Measurements from ENCODE around the gene RGS11.

DNA sequence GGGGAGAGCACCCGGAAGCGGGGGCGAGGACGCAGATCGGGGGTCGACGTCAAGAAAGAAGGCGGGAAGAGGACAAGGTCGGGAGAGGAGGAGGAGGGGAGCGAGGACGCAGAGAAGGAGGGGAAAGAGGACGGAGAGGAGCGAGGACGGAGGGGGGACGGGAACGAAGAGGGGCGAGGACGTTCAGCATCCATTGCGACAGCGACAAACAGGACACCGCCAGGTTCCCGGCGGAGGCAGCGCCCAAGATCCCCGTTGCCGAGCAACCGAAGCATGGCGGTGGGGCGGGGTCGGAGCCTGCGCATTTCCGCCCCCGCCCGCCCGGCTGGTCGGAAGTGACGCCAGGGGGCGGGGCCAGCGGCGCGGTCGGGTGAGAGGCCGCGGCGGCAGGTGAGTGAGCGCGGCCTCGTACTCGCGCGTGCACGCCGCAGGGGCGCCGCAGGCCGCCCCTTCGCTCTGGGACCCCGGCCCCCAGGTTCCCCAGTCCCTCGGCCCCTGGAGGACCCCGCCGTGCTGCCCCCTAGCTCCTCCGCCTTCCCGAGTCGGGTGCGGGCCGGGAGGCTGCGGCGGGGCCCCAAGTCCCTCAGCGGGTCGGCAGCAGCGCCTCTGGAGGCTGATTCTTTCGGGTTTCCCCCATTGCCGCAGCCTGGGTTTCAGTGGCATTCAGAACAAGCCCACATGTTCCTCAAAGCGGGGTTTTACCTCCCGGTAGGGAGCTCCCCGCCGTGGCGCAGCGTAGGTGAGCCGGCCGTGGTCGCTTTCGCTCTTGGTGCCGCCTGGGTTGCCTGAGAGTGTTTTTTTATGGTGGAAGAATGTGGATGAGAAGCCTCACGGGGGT is 41.1 kb downstream of the RGS11 start, which contains the start of gene FAM234A:
- TF ChIP-seq, protein P1, sequence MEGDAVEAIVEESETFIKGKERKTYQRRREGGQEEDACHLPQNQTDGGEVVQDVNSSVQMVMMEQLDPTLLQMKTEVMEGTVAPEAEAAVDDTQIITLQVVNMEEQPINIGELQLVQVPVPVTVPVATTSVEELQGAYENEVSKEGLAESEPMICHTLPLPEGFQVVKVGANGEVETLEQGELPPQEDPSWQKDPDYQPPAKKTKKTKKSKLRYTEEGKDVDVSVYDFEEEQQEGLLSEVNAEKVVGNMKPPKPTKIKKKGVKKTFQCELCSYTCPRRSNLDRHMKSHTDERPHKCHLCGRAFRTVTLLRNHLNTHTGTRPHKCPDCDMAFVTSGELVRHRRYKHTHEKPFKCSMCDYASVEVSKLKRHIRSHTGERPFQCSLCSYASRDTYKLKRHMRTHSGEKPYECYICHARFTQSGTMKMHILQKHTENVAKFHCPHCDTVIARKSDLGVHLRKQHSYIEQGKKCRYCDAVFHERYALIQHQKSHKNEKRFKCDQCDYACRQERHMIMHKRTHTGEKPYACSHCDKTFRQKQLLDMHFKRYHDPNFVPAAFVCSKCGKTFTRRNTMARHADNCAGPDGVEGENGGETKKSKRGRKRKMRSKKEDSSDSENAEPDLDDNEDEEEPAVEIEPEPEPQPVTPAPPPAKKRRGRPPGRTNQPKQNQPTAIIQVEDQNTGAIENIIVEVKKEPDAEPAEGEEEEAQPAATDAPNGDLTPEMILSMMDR (conservative IDR thresholded peaks at IDR 0.05 in 1 of 2, IDR thresholded peaks at IDR 0.05 in 1 of 2; ENCODE audit: extremely low read depth in 1 of 2, insufficient read depth in 1 of 2, low read depth in 1 of 2, low read length in 2 of 2): peak; percentile 35 to 58
- TF ChIP-seq EZH2 (IDR thresholded peaks at IDR 0.05; ENCODE audit: borderline replicate concordance, low read length): no peak
